ENCODE results near the gene LGALS4. TPM values are rescaled to one million over a fixed set of nuclear protein-coding genes. Genes with fewer than 3 reads are reported as not detected.
"Not testable (repeated sequence)": the region's sequence is repeated elsewhere in the genome, so short reads cannot be mapped to it uniquely, and the experiment has no call there.

Gene LGALS4
- total RNA-seq, 2 experiments from 2014 or later = 0.81 to 0.93 TPM

DNA sequence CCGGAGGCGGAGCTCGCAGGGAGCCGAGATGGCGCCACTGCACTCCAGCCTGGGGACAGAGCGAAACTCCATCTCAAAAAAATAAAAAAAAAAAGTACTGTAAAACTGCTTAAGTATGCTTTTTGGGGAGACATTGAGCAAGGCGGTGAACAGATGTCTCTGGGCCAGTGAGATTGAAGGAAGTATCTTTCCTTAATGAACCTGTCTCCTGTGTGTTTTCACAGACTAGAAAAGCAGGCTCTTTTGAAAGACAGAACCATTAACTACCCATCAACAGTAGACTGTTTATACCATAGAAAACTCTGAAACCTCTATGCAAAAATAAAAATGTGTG is 20.3 kb upstream of the LGALS4 start:
- H3K9me3 Mint-ChIP-seq = no peaks in the 10 kb centered on the region
- H3K4me1 Mint-ChIP-seq = peaks cover 32% of the 10 kb centered on the region
- no peak for DNase-seq
- ChIA-PET POLR2A (interaction anchor here (1.0 to 4.6 kb wide), 5 partner anchors 9 to 98 kb away, joined by 3 to 34 read pairs (median 8); partner anchors contain the start of gene RINL), CTCF (interaction anchor here (1.2 to 1.5 kb wide), 2 partner anchors 12 to 31 kb away, joined by 3 read pairs; no protein-coding TSS in a partner anchor)
- H3K36me3 Mint-ChIP-seq (ENCODE audit: low read depth) = peaks cover 45% of the 10 kb centered on the region
- H3K27me3 Mint-ChIP-seq = no peaks in the 10 kb centered on the region
- H3K27ac Mint-ChIP-seq = no peak overlapping the region
- no peak overlapping the region for H3K4me3 Mint-ChIP-seq

GRCh38 chr19:38831142-38831605 is 18.4 kb upstream of the LGALS4 start:
- CTCF ChIA-PET = interaction anchor here (0.7 to 2.3 kb wide), 9 partner anchors 9 to 428 kb away, joined by 3 to 15 read pairs (median 10); partner anchors contain the start of genes FAM98C, MRPS12, NFKBIB and SARS2
- Mint-ChIP-seq H3K36me3 (ENCODE audit: low read depth) (peaks cover 42% of the 10 kb centered on the region), H3K4me3 (peak overlapping the region; percentile 85), H3K27me3 (no peaks in the 10 kb centered on the region), H3K4me1 (peaks cover 34% of the 10 kb centered on the region), H3K9me3 (no peaks in the 10 kb centered on the region), H3K27ac (peak overlapping the region; percentile 80)
- no peak for DNase-seq
- POLR2A ChIA-PET = interaction anchor here (0.8 to 4.6 kb wide), 13 partner anchors 9 to 457 kb away, joined by 3 to 34 read pairs (median 6); partner anchors contain the start of genes NFKBIB, PSMD8 and RINL

DNA sequence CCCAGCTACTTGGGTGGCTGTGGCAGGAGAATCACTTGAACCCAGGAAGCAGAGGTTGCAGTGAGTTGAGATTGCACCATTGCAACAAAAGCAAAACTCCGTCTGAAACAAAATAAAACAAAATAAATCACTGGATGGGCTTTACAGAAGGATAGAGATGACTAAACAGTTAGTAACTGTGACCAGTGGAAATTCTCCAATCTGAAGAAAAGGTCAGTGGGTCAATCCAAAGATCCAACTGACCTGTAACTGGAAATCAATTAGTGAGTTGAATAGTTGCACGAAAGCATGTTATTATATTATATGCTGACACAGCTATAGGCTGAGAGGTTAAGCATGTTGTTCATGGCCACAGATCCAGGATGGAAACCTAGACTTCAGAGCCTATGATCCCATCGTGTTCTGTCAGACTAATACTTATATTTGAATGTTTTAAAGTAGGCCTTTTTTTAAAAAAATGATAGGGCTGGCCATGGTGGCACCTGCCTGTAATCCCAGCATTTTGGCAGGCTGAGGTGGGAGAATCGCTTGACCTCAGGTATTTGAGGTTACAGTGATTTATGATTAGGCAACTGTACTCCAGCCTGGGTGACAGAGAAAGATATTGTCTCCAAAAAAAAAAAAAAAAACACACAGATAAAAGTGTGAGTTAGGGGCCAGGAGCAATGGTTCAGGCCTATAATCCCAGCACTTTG is 17.4 kb upstream of the LGALS4 start:
- Mint-ChIP-seq H3K4me1 (peaks cover 34% of the 10 kb centered on the region), H3K9me3 (no peaks in the 10 kb centered on the region), H3K27ac (peak overlapping the region; percentile 80), H3K36me3 (ENCODE audit: low read depth) (peaks cover 41% of the 10 kb centered on the region), H3K27me3 (no peaks in the 10 kb centered on the region), H3K4me3 (peak overlapping the region; percentile 85)
- CTCF ChIA-PET = interaction anchor here (1.9 to 2.3 kb wide), 2 partner anchors 100 to 427 kb away, joined by 13 to 15 read pairs; partner anchors contain the start of genes FAM98C, MRPS12 and SARS2
- no peak for DNase-seq
- POLR2A ChIA-PET = interaction anchor here (0.9 to 4.6 kb wide), 3 partner anchors 12 to 70 kb away, joined by 3 to 34 read pairs (median 6); partner anchors contain the start of gene NFKBIB

DNA sequence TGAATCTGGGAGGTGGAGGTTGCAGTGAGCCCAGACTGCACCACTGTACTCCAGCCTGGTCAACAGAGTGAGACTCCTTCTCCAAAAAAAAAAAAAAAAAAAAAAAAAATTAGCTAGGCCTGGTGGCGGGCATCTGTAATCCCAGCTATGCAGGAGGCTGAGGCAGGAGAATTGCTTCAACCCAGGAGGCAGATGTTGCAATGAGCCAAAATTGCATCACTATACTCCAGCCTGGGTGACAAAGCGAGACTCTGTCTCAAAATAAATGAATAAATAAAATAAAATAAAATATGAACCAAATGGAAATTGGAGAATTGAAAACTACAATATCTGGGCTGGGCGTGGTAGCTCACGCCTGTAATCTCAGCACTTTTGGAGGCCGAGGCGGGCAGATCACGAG is 16.5 kb upstream of the LGALS4 start:
- DNase-seq, H3K27me3 Mint-ChIP-seq, H3K27ac Mint-ChIP-seq, H3K9me3 Mint-ChIP-seq, H3K4me3 Mint-ChIP-seq: not testable (repeated sequence)
- CTCF ChIA-PET = interaction anchor here (0.6 kb wide), 1 partner anchor 316 kb away, joined by 3 read pairs; no protein-coding TSS in a partner anchor
- Mint-ChIP-seq H3K36me3 (ENCODE audit: low read depth) (peaks cover 48% of the 10 kb centered on the region), H3K4me1 (peaks cover 34% of the 10 kb centered on the region)
- POLR2A ChIA-PET = interaction anchor here (0.9 kb wide), 1 partner anchor 71 kb away, joined by 3 read pairs; the partner anchor contains the start of gene NFKBIB

DNA sequence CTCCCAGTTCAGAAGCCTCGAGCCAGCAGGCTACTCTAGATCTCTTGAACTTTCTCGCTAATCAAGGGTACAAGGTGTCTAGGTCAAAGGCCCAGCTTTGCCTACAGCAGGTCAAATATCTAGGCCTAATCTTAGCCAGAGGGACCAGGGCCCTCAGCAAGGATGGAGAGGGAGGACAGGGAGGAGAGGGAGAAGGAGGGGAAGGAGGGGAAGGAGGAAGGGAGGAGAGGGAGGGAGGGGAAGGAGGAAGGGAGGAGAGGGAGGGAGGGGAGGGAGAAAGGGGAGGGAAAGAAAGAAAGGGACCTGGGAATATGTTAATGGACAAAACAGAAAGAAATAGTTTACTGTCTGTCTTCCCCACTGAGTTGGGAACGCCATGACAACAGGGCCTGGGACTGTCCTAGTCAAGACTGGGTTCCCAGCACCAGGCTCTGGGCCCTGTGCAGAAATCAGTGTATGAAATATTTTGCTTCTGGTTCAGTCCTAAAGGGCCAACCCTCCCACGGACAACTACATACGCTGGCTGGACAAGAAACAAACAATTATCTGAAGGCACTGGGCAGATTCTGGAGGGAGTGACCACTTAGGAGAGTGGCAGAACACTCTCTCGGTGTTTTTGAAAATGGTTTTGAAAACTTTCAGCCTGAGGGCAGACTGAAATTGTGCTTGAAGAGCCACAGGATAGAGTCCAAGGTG is 14.3 kb upstream of the LGALS4 start:
- Mint-ChIP-seq H3K4me1 (peaks cover 24% of the 10 kb centered on the region), H3K27ac (peak overlapping the region; percentile 21), H3K4me3 (no peak overlapping the region), H3K36me3 (ENCODE audit: low read depth) (peaks cover 69% of the 10 kb centered on the region), H3K27me3 (no peaks in the 10 kb centered on the region), H3K9me3 (peaks cover 6% of the 10 kb centered on the region)
- ChIA-PET CTCF (interaction anchor here (1.2 kb wide), 1 partner anchor 424 kb away, joined by 3 read pairs; the partner anchor contains the start of gene FAM98C), POLR2A (no interaction called here)
- no peak for DNase-seq

DNA sequence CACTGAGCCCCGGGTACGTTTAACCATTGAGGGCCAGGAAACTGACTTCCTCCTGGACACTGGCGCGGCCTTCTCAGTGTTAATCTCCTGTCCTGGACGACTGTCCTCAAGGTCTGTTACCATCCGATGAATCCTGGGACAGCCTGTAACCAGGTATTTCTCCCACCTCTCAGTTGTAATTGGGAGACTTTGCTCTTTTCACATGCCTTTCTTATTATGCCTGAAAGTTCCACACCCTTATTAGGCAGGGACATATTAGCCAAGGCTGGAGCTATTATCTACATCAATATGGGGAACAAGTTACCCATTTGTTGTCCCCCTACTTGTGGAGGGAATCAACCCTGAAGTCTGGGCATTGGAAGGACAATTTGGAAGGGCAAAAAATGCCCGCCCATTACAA is 13.2 kb upstream of the LGALS4 start:
- H3K4me3 Mint-ChIP-seq, DNase-seq, H3K27me3 Mint-ChIP-seq, H3K9me3 Mint-ChIP-seq, POLR2A ChIA-PET, CTCF ChIA-PET, H3K27ac Mint-ChIP-seq: not testable (repeated sequence)
- H3K4me1 Mint-ChIP-seq = peaks cover 17% of the 10 kb centered on the region
- peaks cover 69% of the 10 kb centered on the region for H3K36me3 Mint-ChIP-seq (ENCODE audit: low read depth)

DNA sequence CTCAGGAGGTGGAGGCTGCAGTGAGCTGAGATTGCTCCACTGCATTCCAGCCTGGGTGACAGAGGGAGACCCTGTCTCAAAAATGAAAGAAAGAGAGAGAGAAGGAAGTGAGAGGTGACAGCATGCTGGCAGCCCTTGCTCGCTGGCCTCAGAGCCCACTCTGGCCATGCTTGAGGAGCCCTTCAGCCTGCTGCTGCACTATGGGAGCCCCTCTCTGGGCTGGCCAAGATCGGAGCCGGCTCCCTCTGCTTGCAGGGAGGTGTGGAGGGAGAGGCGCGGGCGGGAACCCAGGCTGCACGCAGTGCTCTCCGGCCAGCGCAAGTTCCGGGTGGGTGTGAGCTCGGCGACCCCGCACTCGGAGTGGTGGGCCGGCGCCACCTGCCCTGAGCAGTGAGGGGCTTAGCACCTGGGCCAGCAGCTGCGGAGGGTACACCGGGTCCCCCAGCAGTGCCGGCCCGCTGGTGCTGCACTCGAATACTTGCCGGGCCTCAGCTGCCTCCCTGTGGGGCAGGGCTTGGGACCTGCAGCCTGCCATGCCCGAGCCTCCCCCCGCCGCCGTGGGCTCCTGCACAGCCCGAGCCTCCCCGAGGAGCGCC is 8.6 kb upstream of the LGALS4 start:
- H3K4me1 Mint-ChIP-seq, DNase-seq, H3K27ac Mint-ChIP-seq, H3K9me3 Mint-ChIP-seq, H3K4me3 Mint-ChIP-seq, H3K27me3 Mint-ChIP-seq: not testable (repeated sequence)
- ChIA-PET CTCF (interaction anchor here (2.5 kb wide), 1 partner anchor 110 kb away, joined by 8 read pairs; the partner anchor contains the start of genes MRPS12 and SARS2), POLR2A (interaction anchor here (1.2 to 2.3 kb wide), 2 partner anchors 10 to 17 kb away, joined by 3 to 6 read pairs; partner anchors contain the start of gene ECH1)
- H3K36me3 Mint-ChIP-seq (ENCODE audit: low read depth) = peaks cover 63% of the 10 kb centered on the region

DNA sequence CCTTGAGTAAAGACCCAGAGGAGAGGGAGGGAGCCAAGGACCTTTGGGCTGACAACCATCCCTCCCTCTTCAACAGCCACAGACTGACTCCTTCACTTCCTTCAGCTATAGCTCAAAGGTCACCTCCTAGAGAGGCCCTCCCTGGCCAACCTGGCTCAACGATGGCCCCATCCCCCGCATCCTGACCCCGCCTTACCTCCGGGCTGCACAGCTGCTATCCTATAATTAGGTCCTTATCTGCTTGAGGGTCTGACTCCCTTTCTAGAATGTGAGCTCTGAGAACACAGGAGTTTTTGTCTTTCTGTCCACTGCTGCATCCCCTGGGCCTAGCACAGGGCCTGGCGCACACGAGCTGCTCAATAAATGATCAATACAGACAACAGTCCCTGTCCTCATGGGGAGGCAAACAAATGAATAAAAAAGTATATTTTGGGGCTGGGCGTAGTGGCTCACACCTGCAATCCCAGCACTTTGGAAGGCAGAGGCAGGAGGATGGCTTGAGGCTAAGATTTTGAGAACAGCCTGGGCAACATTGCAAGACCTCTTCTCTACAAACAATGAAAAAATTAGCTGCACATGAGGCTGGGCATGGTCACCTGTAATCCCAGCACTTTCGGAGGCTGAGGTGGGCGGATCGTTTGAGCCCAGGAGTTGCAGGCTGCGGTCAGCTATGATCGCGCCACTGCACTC is 6.6 kb upstream of the LGALS4 start:
- ChIA-PET POLR2A (interaction anchor here (0.8 kb wide), 1 partner anchor 28 kb away, joined by 3 read pairs; no protein-coding TSS in a partner anchor), CTCF (interaction anchor here (0.5 to 0.7 kb wide), 3 partner anchors 108 to 357 kb away, joined by 3 read pairs; no protein-coding TSS in a partner anchor)
- peaks cover 2% of the 10 kb centered on the region for H3K4me1 Mint-ChIP-seq
- no peak for DNase-seq
- no peak overlapping the region for H3K4me3 Mint-ChIP-seq
- peaks cover 58% of the 10 kb centered on the region for H3K36me3 Mint-ChIP-seq (ENCODE audit: low read depth)
- no peaks in the 10 kb centered on the region for H3K27me3 Mint-ChIP-seq
- H3K27ac Mint-ChIP-seq = no peak overlapping the region
- H3K9me3 Mint-ChIP-seq = peaks cover 6% of the 10 kb centered on the region

DNA sequence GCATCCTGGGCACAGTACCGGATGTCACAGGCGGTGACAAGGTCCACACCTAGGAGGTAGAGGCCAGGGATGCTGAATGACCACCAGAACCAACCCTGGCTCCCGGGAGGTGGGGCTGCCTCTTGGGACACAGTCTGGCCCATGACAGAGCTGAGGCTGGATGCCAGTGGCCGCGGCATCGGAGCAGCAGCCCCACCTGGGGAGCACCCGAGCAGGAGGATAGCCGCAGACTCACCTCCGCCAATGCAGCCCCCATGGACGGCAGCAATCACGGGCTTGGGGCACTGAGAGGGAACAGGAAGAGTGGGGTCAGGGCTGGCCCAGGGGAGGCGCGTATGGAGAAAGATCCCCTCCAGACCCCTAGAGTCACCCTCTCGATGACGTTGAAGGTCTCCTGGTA is 4.3 kb upstream of the LGALS4 start:
- ChIA-PET POLR2A (no interaction called here), CTCF (interaction anchor here (0.6 kb wide), 1 partner anchor 212 kb away, joined by 3 read pairs; no protein-coding TSS in a partner anchor)
- Mint-ChIP-seq H3K4me1 (no peaks in the 10 kb centered on the region), H3K36me3 (ENCODE audit: low read depth) (peaks cover 36% of the 10 kb centered on the region), H3K27me3 (no peaks in the 10 kb centered on the region), H3K27ac (no peak overlapping the region), H3K9me3 (no peaks in the 10 kb centered on the region), H3K4me3 (no peak overlapping the region)
- no peak for DNase-seq

DNA sequence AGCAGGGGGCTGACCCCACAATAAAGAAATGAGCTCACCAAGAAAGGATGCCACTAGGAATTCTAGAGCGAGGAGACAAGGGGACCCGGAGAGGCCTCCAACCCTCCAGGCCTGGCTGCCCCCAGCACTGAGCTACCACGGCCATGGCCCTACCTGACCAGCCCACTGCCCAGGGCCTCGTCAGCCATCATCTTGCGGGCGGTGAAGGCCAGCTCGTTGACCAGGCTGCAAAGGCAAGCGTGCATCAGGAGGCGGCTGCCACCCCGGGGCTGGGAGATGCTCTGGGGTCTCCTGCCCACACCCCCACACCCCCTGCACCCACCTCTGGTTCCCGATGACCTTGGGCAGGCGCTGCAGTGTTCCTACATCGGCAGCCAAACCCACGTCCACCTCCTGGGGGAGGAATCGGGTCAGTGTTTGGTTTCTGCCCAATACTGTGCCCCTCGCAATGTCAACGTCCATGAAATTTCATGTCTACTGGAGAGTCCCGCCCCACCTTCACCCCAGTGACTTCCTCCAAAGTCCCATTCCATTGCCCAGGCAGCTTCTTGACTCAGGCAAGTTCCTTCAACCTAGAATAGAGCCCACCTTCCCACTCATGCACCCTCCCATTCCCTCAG is 3.5 kb upstream of the LGALS4 start:
- Mint-ChIP-seq H3K36me3 (ENCODE audit: low read depth) (peaks cover 33% of the 10 kb centered on the region), H3K27me3 (no peaks in the 10 kb centered on the region), H3K27ac (no peak overlapping the region), H3K4me3 (no peak overlapping the region), H3K9me3 (no peaks in the 10 kb centered on the region), H3K4me1 (no peaks in the 10 kb centered on the region)
- ChIA-PET CTCF (no interaction called here), POLR2A (no interaction called here)
- DNase-seq = no peak

GRCh38 chr19:38815059-38816001 is 2.6 kb upstream of the LGALS4 start:
- POLR2A ChIA-PET = no interaction called here
- H3K4me3 Mint-ChIP-seq = no peak overlapping the region
- H3K36me3 Mint-ChIP-seq (ENCODE audit: low read depth) = peaks cover 27% of the 10 kb centered on the region
- no peak for DNase-seq
- H3K27me3 Mint-ChIP-seq = no peaks in the 10 kb centered on the region
- no peaks in the 10 kb centered on the region for H3K4me1 Mint-ChIP-seq
- H3K27ac Mint-ChIP-seq = no peak overlapping the region
- CTCF ChIA-PET = no interaction called here
- no peaks in the 10 kb centered on the region for H3K9me3 Mint-ChIP-seq

All from activated CD4-positive, alpha-beta memory T cell treated with anti-CD3 and anti-CD28 coated beads, Interleukin-2, amount 10 ng/mL, durations not matched to agents 7 days and 5 days (primary cell).